Measurements from ENCODE around the gene F5.

DNA sequence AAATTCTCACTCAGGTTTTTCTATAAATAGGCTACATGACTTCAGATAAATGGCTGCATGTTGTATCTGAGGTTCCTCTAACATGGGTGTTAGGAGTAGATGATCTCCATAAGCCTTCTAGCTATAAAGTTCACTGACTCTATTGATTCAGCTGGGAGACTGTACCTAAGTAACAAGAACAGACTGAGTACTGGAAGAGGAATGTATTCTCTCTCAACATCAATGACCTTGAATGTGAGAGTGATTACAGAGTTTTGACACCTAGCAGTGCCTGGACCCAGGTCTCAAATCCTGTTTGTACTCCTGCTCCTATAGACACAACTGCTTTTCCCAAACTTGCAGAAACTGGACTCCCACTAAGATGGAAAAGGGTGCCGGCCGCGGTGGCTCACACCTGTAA lies 91.9 kb downstream of the F5 start:
- TF ChIP-seq, protein P1, sequence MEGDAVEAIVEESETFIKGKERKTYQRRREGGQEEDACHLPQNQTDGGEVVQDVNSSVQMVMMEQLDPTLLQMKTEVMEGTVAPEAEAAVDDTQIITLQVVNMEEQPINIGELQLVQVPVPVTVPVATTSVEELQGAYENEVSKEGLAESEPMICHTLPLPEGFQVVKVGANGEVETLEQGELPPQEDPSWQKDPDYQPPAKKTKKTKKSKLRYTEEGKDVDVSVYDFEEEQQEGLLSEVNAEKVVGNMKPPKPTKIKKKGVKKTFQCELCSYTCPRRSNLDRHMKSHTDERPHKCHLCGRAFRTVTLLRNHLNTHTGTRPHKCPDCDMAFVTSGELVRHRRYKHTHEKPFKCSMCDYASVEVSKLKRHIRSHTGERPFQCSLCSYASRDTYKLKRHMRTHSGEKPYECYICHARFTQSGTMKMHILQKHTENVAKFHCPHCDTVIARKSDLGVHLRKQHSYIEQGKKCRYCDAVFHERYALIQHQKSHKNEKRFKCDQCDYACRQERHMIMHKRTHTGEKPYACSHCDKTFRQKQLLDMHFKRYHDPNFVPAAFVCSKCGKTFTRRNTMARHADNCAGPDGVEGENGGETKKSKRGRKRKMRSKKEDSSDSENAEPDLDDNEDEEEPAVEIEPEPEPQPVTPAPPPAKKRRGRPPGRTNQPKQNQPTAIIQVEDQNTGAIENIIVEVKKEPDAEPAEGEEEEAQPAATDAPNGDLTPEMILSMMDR (conservative IDR thresholded peaks at IDR 0.05; ENCODE audit: low read depth, low read length) = no peak
- TF ChIP-seq EZH2 (IDR thresholded peaks at IDR 0.05; ENCODE audit: borderline replicate concordance, low read depth, low read length, poor library complexity, severe bottlenecking) = no peak

Measured in A673 (cell line).